GM23248 (cell line): ENCODE measurements around the gene AIFM1.

Experiments
- EZH2 ChIP-seq: fragments of 200-600 bp; sonication (generic); IDR thresholded peaks from 2 replicates; pipeline ENCODE4 v1.6.1; 2018; ENCODE audit warnings: antibody characterized with exemption, mild to moderate bottlenecking; ENCODE audit not compliant: insufficient read depth, poor library complexity, severe bottlenecking
- EZH2phosphoT487 ChIP-seq: fragments of 200-600 bp; sonication (generic); IDR thresholded peaks from 2 replicates; pipeline ENCODE4 v1.6.1; 2018; ENCODE audit warnings: antibody characterized with exemption, moderate library complexity, mild to moderate bottlenecking, low read depth; ENCODE audit not compliant: insufficient read depth

GRCh38 chrX:130174937-130175336 is 9.3 kb upstream of the AIFM1 start:
- no peak for TF ChIP-seq EZH2phosphoT487
- TF ChIP-seq EZH2, result no peak
